H1 (cell line): Measurements from ENCODE around the gene HORMAD2.

Source experiments
- EGR1 ChIP-seq: IDR thresholded peaks from 2 replicates; pipeline ENCODE4 v1.6.1; 2011; ENCODE audit warnings: low read depth, low read length, borderline replicate concordance
- FOSL1 ChIP-seq: IDR thresholded peaks from 2 replicates; pipeline ENCODE4 v1.6.1; 2011; ENCODE audit warnings: mild to moderate bottlenecking, low read depth, low read length, moderate library complexity; ENCODE audit not compliant: insufficient read depth
- KDM5A ChIP-seq: fragments of 200-600 bp; IDR thresholded peaks from 2 replicates; pipeline ENCODE4 v1.7.1; 2012; ENCODE audit warnings: mild to moderate bottlenecking, low read length, inconsistent platforms, mixed read lengths
- NANOG ChIP-seq: IDR thresholded peaks from 2 replicates; pipeline ENCODE4 v1.6.1; 2011; ENCODE audit warnings: low read length, low read depth, mild to moderate bottlenecking, inconsistent platforms; ENCODE audit not compliant: insufficient read depth, poor library complexity, severe bottlenecking
- POLR2A ChIP-seq, 2 experiments: IDR thresholded peaks; 1 replicate in 1 of 2; 2 replicates in 1 of 2; pipeline ENCODE4 v1.6.1; 2011; ENCODE audit warnings: low read depth in 2 of 2, low read length in 2 of 2, mild to moderate bottlenecking in 2 of 2; ENCODE audit errors: control extremely low read depth in 1 of 2
- TAF1 ChIP-seq: IDR thresholded peaks from 2 replicates; pipeline ENCODE4 v1.6.1; 2011; ENCODE audit warnings: mild to moderate bottlenecking, low read depth, low read length
- TF ChIP-seq, protein P1 (sequence below), 3 experiments: IDR thresholded peaks; 1 replicate in 2 of 3; 2 replicates in 1 of 3; pipeline versions ENCODE4 v1.5.1 to v1.6.1; 2011; ENCODE audit warnings: low read length in 3 of 3, mild to moderate bottlenecking in 3 of 3, inconsistent platforms in 2 of 3, low read depth in 1 of 3, moderate library complexity in 1 of 3; ENCODE audit not compliant: insufficient read depth in 1 of 3; ENCODE audit errors: control extremely low read depth in 1 of 3

DNA sequence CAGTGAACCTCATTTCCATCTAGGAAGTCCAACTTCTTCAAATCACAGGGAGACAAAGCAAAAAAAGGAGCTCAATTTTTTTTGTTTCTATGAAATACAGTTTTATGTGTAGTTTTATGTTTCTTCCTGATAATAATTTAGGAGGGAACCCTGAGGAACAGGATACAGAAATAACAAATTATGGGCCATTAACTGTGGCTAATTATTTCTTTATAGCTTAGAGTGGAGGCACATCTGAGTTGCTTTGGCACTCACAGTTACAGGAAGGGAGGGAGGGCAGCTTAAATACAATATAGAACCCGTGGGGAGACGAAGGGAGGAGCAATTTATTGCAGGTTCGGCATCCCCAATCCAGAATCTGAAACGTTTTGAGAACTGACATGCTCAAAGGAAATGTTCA is 37.1 kb upstream of the HORMAD2 start:
- no peak for TF ChIP-seq KDM5A
- TF ChIP-seq POLR2A (IDR thresholded peaks at IDR 0.05; ENCODE audit: control extremely low read depth in 1 of 2, low read depth in 2 of 2, low read length in 2 of 2) = no peak
- TF ChIP-seq NANOG = no peak
- TF ChIP-seq TAF1 = no peak
- TF ChIP-seq, protein P1, sequence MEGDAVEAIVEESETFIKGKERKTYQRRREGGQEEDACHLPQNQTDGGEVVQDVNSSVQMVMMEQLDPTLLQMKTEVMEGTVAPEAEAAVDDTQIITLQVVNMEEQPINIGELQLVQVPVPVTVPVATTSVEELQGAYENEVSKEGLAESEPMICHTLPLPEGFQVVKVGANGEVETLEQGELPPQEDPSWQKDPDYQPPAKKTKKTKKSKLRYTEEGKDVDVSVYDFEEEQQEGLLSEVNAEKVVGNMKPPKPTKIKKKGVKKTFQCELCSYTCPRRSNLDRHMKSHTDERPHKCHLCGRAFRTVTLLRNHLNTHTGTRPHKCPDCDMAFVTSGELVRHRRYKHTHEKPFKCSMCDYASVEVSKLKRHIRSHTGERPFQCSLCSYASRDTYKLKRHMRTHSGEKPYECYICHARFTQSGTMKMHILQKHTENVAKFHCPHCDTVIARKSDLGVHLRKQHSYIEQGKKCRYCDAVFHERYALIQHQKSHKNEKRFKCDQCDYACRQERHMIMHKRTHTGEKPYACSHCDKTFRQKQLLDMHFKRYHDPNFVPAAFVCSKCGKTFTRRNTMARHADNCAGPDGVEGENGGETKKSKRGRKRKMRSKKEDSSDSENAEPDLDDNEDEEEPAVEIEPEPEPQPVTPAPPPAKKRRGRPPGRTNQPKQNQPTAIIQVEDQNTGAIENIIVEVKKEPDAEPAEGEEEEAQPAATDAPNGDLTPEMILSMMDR (IDR thresholded peaks at IDR 0.05; ENCODE audit: control extremely low read depth in 1 of 3, insufficient read depth in 1 of 3, low read depth in 1 of 3, low read length in 3 of 3) = no peak
- TF ChIP-seq FOSL1 = no peak
- TF ChIP-seq EGR1 = no peak
